ENCODE results near the gene FBXO44.
A peak's percentile ranks its signal among the peaks of the same experiment; 100 is the strongest.

FBXO44 gene

DNA sequence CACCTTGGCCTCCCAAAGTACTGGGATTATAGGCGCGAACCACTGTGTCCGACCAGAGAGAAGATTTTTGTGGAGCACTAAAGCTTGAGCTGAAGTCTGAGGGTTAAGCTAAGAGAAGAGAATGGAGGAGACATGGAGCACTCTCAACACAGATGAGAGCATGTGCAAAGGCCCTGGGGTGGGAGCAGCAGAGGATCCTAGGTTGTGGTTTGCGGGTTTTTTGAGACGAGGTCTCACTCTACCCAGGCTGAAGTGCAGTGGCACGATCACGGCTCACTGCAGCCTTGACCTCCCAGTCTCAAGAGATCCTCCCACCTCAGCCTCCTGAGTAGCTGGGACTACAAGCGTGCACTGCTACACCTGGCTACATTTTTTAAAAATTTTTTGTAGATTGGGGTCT is 31.0 kb upstream of the FBXO44 start:
- TF ChIP-seq, protein P1, sequence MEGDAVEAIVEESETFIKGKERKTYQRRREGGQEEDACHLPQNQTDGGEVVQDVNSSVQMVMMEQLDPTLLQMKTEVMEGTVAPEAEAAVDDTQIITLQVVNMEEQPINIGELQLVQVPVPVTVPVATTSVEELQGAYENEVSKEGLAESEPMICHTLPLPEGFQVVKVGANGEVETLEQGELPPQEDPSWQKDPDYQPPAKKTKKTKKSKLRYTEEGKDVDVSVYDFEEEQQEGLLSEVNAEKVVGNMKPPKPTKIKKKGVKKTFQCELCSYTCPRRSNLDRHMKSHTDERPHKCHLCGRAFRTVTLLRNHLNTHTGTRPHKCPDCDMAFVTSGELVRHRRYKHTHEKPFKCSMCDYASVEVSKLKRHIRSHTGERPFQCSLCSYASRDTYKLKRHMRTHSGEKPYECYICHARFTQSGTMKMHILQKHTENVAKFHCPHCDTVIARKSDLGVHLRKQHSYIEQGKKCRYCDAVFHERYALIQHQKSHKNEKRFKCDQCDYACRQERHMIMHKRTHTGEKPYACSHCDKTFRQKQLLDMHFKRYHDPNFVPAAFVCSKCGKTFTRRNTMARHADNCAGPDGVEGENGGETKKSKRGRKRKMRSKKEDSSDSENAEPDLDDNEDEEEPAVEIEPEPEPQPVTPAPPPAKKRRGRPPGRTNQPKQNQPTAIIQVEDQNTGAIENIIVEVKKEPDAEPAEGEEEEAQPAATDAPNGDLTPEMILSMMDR (conservative IDR thresholded peaks at IDR 0.05; ENCODE audit: control insufficient read depth, insufficient read depth, low read depth, low read length) = no peak
- no peak for DNase-seq (ENCODE audit: low read depth)
- no peak overlapping the region for H3K4me3 ChIP-seq (ENCODE audit: control insufficient read depth, low read depth, low read length)

DNA sequence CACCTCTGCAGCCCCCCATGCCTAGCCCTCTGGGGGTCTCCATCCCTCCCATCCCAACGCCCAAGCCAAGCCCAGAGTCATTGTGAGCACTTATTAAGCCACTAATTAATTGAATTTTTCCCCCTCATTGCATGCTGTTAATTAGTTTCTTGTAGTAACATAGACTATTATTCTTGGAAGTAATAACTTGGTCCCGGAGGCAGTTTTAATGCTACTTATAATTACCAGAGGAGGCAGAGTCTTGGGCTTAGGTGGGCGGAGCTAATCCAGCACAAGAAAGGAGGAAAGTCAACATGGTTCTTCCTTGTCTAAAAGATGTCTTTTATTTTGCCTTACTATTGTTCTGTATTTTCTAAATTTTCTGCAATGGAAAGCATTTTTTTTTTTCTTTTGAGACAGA is 28.1 kb upstream of the FBXO44 start:
- DNase-seq (ENCODE audit: low read depth) = no peak
- H3K4me3 ChIP-seq (ENCODE audit: control insufficient read depth, low read depth, low read length) = no peak overlapping the region
- TF ChIP-seq, protein P1 (conservative IDR thresholded peaks at IDR 0.05; ENCODE audit: control insufficient read depth, insufficient read depth, low read depth, low read length) = no peak

DNA sequence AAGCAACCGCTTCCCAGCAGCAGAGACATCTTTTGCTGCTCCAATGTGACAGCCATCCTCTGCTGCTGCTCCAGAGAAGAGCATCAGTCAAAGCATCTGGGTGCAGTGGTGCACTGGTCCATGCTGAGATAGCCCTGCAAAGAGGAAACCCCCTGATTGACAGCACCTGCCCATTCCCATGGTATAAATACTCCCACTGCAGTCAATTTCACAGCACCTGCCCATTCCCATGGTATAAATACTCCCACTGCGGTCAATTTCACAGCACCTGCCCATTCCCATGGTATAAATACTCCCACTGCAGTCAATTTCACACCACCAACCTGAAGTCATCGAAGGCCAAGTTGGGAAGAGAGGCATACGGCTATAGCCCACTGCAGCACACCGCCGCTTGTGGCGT is 25.9 kb upstream of the FBXO44 start:
- TF ChIP-seq, protein P1 (conservative IDR thresholded peaks at IDR 0.05; ENCODE audit: control insufficient read depth, insufficient read depth, low read depth, low read length) = no peak
- H3K4me3 ChIP-seq (ENCODE audit: control insufficient read depth, low read depth, low read length) = no peak overlapping the region
- DNase-seq (ENCODE audit: low read depth) = no peak

DNA sequence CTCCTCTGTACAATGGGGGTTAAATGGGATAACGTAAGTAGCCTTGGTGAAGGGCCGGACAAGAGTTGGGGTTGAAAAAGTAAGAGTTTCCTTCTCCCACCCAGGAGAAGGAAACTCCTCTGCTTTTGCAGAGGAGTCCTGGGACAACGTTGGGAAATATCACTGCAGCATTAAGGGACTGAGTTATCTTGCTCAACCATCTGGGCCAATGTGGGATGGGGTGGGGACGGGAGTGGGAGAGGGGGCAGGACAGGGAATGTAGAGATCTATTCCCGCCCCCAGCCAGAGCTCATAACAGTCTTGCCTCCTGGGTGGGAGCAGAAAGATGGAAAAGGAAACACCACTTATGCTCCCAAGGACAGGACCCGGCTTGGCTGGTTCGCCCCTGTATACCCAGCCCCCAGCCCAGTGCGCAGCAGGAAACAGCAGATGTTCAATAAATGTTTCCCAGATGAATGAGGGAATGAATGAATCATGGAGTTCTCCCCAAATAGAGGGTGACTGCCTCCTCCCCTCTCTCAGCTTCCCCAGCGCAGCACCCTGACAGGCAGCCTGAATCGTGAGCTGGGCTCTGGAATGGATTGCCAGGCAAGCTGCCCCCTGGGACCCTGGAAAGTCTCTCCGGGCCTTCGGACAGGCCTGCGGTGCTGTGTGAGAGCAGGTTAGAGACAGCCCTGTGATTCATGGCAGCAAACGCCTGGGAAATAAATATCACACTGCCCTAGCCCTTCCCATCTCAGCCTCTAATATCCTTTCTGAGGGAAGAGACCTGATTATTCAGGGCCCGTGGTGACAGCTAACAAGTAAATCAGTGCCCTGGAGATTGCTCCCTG is 25.3 kb upstream of the FBXO44 start:
- DNase-seq (ENCODE audit: low read depth) = peak; percentile 25
- no peak overlapping the region for H3K4me3 ChIP-seq (ENCODE audit: control insufficient read depth, low read depth, low read length)
- TF ChIP-seq, protein P1 (conservative IDR thresholded peaks at IDR 0.05; ENCODE audit: control insufficient read depth, insufficient read depth, low read depth, low read length) = no peak

DNA sequence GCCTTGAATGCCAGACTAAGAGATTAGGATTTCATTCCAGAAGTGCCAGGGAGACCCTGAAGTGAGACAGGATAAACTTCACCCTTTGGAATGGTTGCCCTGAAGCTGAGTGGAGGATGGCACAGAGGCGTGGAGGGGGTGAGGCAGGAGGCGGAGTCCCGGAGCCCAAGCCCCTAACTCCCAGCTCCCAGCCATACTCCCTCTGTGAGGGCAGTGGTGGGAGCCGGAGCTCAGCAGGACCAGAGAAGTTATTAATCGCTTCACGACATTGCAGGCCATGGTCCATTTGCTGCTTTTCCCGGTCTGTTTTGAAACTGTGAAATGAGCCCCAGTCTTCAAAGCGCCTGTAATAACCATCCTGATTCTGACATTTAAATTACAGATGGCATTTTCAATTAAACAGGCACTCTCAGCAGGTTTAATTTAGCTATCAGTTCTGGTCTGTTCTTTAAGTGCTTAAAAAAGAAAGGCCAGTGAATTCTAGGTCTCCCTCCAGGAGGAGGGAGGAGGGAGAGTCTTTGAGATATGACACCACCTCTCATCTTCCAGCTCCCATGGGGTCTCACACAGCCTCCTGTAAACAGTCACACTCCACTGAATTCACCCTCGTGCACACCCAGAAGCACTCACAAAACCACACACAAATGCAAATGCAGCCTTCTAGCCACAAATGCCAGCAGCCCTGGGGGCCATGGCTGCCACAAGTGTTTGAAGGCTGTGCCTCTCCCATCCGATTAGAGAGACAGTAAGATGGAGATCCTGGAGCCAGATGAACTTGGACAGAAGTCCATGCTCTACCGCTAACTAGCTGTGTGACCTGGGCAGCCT is 20.1 kb upstream of the FBXO44 start:
- H3K4me3 ChIP-seq (ENCODE audit: control insufficient read depth, low read depth, low read length) = no peak overlapping the region
- TF ChIP-seq, protein P1 (conservative IDR thresholded peaks at IDR 0.05; ENCODE audit: control insufficient read depth, insufficient read depth, low read depth, low read length) = no peak
- DNase-seq (ENCODE audit: low read depth) = no peak

DNA sequence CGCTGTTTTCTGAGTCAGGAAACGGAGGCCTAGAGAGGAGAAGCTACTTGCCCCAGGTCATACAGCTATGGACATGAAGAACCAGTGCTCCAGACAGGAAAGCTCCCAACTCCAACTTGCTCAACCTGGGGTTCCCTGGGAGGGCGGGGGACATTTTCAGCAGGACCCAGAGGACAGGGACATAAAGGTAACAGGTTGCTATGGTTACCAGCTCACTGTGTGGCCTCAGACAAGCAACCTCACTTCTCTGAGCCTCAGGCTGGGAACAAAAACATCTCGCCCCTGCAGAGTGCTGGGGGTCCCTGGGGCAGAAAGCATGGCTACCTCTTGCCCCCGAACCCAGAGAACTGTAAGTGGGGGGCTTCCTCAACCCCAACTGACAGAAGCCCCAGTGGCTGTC is 16.6 kb upstream of the FBXO44 start:
- TF ChIP-seq, protein P1 (conservative IDR thresholded peaks at IDR 0.05; ENCODE audit: control insufficient read depth, insufficient read depth, low read depth, low read length) = no peak
- DNase-seq (ENCODE audit: low read depth) = no peak
- no peak overlapping the region for H3K4me3 ChIP-seq (ENCODE audit: control insufficient read depth, low read depth, low read length)
